Panc1 (cell line): ENCODE measurements around the gene PRKCD. TPM values are rescaled to one million over a fixed set of nuclear protein-coding genes. Genes with fewer than 3 reads are reported as not detected.
A peak's percentile ranks its signal among the peaks of the same experiment; 100 is the strongest.

Experiments used
- ATAC-seq: fragments of 200-7000 bp; cut with Tn5 transposase; 2 replicates; pipeline ENCODE4 v1.9.1; 2020; ENCODE audit warnings: mild to moderate bottlenecking, moderate library complexity
- BruUV-seq: library from RNA; stranded (reverse); fragments of 400-500 nt; replicated peaks from 2 replicates; lab custom pipeline; 2021; lab: Mats Ljungman, UMichigan
- CTCF ChIA-PET: fragments of 300-600 bp; sonication (Branson Sonifier 250); formaldehyde crosslinking; loops from one replicate; lab custom pipeline; 2022; ENCODE audit warnings: antibody characterized with exemption; lab: Charles Lee
- POLR2A ChIA-PET: fragments of 300-600 bp; sonication (Branson Sonifier 250); formaldehyde crosslinking; loops from one replicate; lab custom pipeline; 2022; ENCODE audit warnings: antibody characterized with exemption; lab: Charles Lee
- DNase-seq: peaks from one replicate; pipeline ENCODE4 v3.0.0-alpha.2; 2010; ENCODE audit warnings: low read depth, low spot score
- H3K27ac ChIP-seq: 2 replicates; pipeline ENCODE4 v1.5.1; 2011; ENCODE audit warnings: mild to moderate bottlenecking, low read length, inconsistent platforms
- H3K27me3 ChIP-seq: fragments of 200-500 bp; sonication (Bioruptor generic); 2 replicates; pipeline ENCODE4 v1.6.0; 2014; ENCODE audit warnings: low read length, inconsistent platforms; ENCODE audit not compliant: control insufficient read depth, insufficient read depth
- H3K36me3 ChIP-seq: fragments of 200-500 bp; sonication (Bioruptor generic); 2 replicates; pipeline ENCODE4 v1.5.1; 2014; ENCODE audit warnings: inconsistent platforms, mild to moderate bottlenecking, low read length, moderate library complexity; ENCODE audit not compliant: control insufficient read depth, insufficient read depth
- H3K4me1 ChIP-seq: 2 replicates; pipeline ENCODE4 v1.5.1; 2011; ENCODE audit warnings: inconsistent platforms, mild to moderate bottlenecking, low read length, moderate library complexity; ENCODE audit not compliant: control insufficient read depth, insufficient read depth
- H3K4me3 ChIP-seq, 2 experiments: 2 replicates each; pipeline ENCODE4 v1.5.1; 2011 to 2012; ENCODE audit warnings: low read depth in 2 of 2, low read length in 2 of 2, mild to moderate bottlenecking in 2 of 2, inconsistent platforms in 1 of 2, moderate library complexity in 1 of 2
- H3K9me3 ChIP-seq: fragments of 200-500 bp; sonication (Bioruptor generic); 2 replicates; pipeline ENCODE4 v1.5.1; 2014; ENCODE audit warnings: low read depth, mild to moderate bottlenecking, inconsistent platforms, low read length, moderate library complexity; ENCODE audit not compliant: control insufficient read depth, insufficient read depth
- CTCF ChIP-seq: fragments of 450-650 bp; IDR thresholded peaks from 2 replicates; pipeline ENCODE4 v1.5.1; 2017; ENCODE audit warnings: mild to moderate bottlenecking
- POLR2AphosphoS5 ChIP-seq: IDR thresholded peaks from 2 replicates; pipeline ENCODE4 v1.6.1; 2012; ENCODE audit warnings: mild to moderate bottlenecking, low read depth, low read length, moderate library complexity
- SIN3A ChIP-seq: IDR thresholded peaks from 2 replicates; pipeline ENCODE4 v1.6.1; 2012; ENCODE audit warnings: low read depth, mild to moderate bottlenecking, low read length, moderate library complexity, borderline replicate concordance; ENCODE audit not compliant: insufficient read depth
- TCF7L2 ChIP-seq: IDR thresholded peaks from 2 replicates; pipeline ENCODE4 v1.6.1; 2011; ENCODE audit warnings: mild to moderate bottlenecking, low read depth, low read length, inconsistent platforms
- in situ Hi-C: cut with HindIII; loops from 2 replicates; pipeline ENCODE4 v1.10.0; 2016; ENCODE audit warnings: low sequenced_read_pairs, low pct_unique_long_range_greater_than_20kb
- intact Hi-C: fragments of 100-400 bp; cut with micrococcal nuclease; formaldehyde crosslinking; loops from one replicate; pipeline ENCODE4 v1.10.0; 2022; ENCODE audit not compliant: unreplicated experiment
- total RNA-seq: library from RNA; stranded (reverse); gene quantifications from one replicate; pipeline ENCODE4 v1.2.1, GENCODE V29; 2021; ENCODE audit not compliant: unreplicated experiment
- TF ChIP-seq, protein P1 (sequence below), 2 experiments: IDR thresholded peaks; 2 replicates each; pipeline ENCODE4 v1.6.1; 2011 to 2012; ENCODE audit warnings: low read depth in 2 of 2, control low read depth in 1 of 2, low read length in 1 of 2, mild to moderate bottlenecking in 1 of 2, moderate library complexity in 1 of 2; ENCODE audit not compliant: insufficient read depth in 1 of 2

The PRKCD gene
- total RNA-seq, 1 experiment from 2014 or later = 14.0 TPM

DNA sequence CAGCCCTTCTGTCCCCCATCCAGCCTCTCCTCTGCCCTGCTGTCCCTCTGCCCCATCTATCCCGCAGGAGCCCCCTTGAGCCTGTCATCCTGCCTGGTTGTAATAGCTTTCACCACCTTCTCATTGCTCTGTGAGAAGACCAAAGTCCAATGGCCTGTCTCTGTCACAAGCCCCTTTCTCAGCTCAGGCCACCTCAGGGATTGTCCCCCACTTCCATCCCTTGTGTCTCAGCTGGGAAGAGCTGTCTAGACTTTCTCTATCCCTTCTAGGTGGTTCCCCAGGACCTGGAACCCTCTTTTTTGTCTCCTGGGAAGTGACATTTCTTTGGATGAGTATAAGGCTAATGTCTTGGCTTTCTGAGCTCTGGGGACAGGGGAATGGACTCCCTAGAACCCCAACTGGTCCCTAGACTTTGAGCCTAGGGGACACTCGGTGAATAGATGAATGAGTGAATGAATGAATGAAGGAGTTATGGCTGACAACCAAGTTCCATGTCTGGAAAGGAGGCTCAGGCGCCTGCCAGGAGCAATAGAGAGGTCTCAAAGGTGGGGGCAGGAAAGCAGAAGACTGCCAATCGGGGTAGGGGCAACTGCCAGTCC lies 849 bp upstream of the PRKCD start:
- BruUV-seq = no TSS peak
- in situ Hi-C loops = no loop called here
- ChIA-PET CTCF (interaction anchor here (0.7 kb wide), 1 partner anchor 40 kb away, joined by 3 read pairs; no protein-coding TSS in a partner anchor), POLR2A (interaction anchor here (0.6 kb wide), 2 partner anchors 9 to 923 kb away, joined by 3 to 6 read pairs; no protein-coding TSS in a partner anchor)
- no peak for ATAC-seq
- H3K4me3 ChIP-seq = peak overlapping the region; percentile 68 to 71
- no peaks in the 10 kb centered on the region for H3K36me3 ChIP-seq
- H3K27ac ChIP-seq = peak overlapping the region; percentile 66
- DNase-seq = no peak
- no peak for TF ChIP-seq SIN3A
- intact Hi-C loops = no loop called here
- H3K27me3 ChIP-seq = no peaks in the 10 kb centered on the region
- peaks cover 21% of the 10 kb centered on the region for H3K4me1 ChIP-seq
- H3K9me3 ChIP-seq = no peaks in the 10 kb centered on the region

DNA sequence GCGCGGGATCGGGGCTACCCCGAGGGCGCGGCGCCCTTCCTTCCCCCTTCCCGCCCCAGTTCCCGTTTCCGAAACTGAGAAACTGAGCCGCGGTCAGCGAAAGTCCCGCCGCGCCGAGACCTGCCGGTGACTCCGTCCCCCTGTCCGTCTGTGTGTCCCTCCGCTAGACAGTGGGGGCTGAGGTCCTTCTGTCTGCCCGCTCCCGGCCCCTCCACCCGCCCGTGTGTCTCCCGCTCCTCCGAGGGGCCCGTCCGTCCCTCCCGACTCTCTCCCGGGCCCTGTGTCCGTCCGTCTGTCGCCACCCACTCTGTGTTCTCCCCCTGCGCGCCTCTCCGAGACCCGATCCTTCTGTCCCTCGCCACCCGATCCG lies 426 bp downstream of the PRKCD start:
- H3K9me3 ChIP-seq = no peaks in the 10 kb centered on the region
- no peaks in the 10 kb centered on the region for H3K27me3 ChIP-seq
- no peak for TF ChIP-seq CTCF
- TF ChIP-seq, protein P1, sequence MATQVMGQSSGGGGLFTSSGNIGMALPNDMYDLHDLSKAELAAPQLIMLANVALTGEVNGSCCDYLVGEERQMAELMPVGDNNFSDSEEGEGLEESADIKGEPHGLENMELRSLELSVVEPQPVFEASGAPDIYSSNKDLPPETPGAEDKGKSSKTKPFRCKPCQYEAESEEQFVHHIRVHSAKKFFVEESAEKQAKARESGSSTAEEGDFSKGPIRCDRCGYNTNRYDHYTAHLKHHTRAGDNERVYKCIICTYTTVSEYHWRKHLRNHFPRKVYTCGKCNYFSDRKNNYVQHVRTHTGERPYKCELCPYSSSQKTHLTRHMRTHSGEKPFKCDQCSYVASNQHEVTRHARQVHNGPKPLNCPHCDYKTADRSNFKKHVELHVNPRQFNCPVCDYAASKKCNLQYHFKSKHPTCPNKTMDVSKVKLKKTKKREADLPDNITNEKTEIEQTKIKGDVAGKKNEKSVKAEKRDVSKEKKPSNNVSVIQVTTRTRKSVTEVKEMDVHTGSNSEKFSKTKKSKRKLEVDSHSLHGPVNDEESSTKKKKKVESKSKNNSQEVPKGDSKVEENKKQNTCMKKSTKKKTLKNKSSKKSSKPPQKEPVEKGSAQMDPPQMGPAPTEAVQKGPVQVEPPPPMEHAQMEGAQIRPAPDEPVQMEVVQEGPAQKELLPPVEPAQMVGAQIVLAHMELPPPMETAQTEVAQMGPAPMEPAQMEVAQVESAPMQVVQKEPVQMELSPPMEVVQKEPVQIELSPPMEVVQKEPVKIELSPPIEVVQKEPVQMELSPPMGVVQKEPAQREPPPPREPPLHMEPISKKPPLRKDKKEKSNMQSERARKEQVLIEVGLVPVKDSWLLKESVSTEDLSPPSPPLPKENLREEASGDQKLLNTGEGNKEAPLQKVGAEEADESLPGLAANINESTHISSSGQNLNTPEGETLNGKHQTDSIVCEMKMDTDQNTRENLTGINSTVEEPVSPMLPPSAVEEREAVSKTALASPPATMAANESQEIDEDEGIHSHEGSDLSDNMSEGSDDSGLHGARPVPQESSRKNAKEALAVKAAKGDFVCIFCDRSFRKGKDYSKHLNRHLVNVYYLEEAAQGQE (IDR thresholded peaks at IDR 0.05; ENCODE audit: insufficient read depth in 1 of 2, low read depth in 2 of 2, low read length in 1 of 2) = no peak
- TF ChIP-seq TCF7L2 = no peak
- TF ChIP-seq SIN3A = no peak
- TF ChIP-seq POLR2AphosphoS5 = no peak
- ChIA-PET CTCF (no interaction called here), POLR2A (no interaction called here)
- no peak overlapping the region for H3K27ac ChIP-seq
- intact Hi-C loops (no loop called here), in situ Hi-C loops (no loop called here)
- peak overlapping the region; percentile 68 to 71 for H3K4me3 ChIP-seq
- DNase-seq (no peak), ATAC-seq (peak; percentile 10)
- peaks cover 21% of the 10 kb centered on the region for H3K4me1 ChIP-seq
- BruUV-seq = no TSS peak
- H3K36me3 ChIP-seq = no peaks in the 10 kb centered on the region
